Head of caudate nucleus (tissue), 42 donors: ENCODE results near the gene MSX1.
A peak's percentile ranks its signal among the peaks of the same experiment; 100 is the strongest.
"Not testable (repeated sequence)": the region's sequence is repeated elsewhere in the genome, so short reads cannot be mapped to it uniquely, and the experiment has no call there.

Source experiments
- DNase-seq, 42 donors: peaks; one replicate each; pipeline versions ENCODE4 v3.0.0 to v3.0.0-alpha.2; 2020 to 2021; ENCODE audit warnings: mixed read lengths in 7 of 42
- intact Hi-C: fragments of 100-400 bp; cut with DNase I; formaldehyde crosslinking; loops from one replicate; pipeline ENCODE4 v1.15.0; 2022

Gene MSX1

GRCh38 chr4:4859325-4859798, at the start of gene MSX1:
Gene MSX1 (plus strand): TSS chr4:4859665. CDS start chr4:4859900, 235 bp downstream.
- intact Hi-C loops, result no loop called here
- DNase-seq, result peak; percentile 53 to 93 (median 84)

- intact Hi-C loops, result no loop called here
- DNase-seq, result peak in 23 of 42 donors; percentile 9 to 75 (median 34)
These were observed 49.2 kb upstream of the MSX1 start for GRCh38 chr4:4810092-4810774.

GRCh38 chr4:4810778-4811177, 48.7 kb upstream of the MSX1 start:
- DNase-seq, result no peak
- intact Hi-C loops, result no loop called here

- no peak for DNase-seq
- intact Hi-C loops, result no loop called here
These were observed 47.2 kb upstream of the MSX1 start for GRCh38 chr4:4812145-4812794.

- no peak for DNase-seq
- intact Hi-C loops, result no loop called here
These were observed 40.9 kb upstream of the MSX1 start for GRCh38 chr4:4818415-4819212.

- peak in 3 of 42 donors; percentile 8 to 31 (median 17) for DNase-seq
- intact Hi-C loops, result no loop called here
These were observed 40.3 kb upstream of the MSX1 start for GRCh38 chr4:4819213-4819606.

GRCh38 chr4:4820261-4820660, 39.2 kb upstream of the MSX1 start:
- intact Hi-C loops, result no loop called here
- DNase-seq, result peak; percentile 64 to 90 (median 80)

GRCh38 chr4:4820739-4821138, 38.7 kb upstream of the MSX1 start:
- no peak for DNase-seq
- intact Hi-C loops, result no loop called here

- intact Hi-C loops, result no loop called here
- DNase-seq, result no peak
These were observed 37.9 kb upstream of the MSX1 start for GRCh38 chr4:4821577-4821976.

GRCh38 chr4:4822286-4822685, 37.2 kb upstream of the MSX1 start:
- DNase-seq, intact Hi-C loops: not testable (repeated sequence)

- no peak for DNase-seq
- intact Hi-C loops, result no loop called here
These were observed 35.8 kb upstream of the MSX1 start for GRCh38 chr4:4823621-4824162.

GRCh38 chr4:4824232-4824631, 35.2 kb upstream of the MSX1 start:
- intact Hi-C loops, result no loop called here

GRCh38 chr4:4825431-4825830, 34.0 kb upstream of the MSX1 start:
- intact Hi-C loops, result no loop called here
- no peak for DNase-seq

More at GRCh38 chr4:4824232-4824631, 35.2 kb upstream of the MSX1 start:
- no peak for DNase-seq

- intact Hi-C loops, result no loop called here
- DNase-seq, result no peak
These were observed 29.6 kb upstream of the MSX1 start for GRCh38 chr4:4829837-4830236.

GRCh38 chr4:4831266-4831665, 28.2 kb upstream of the MSX1 start:
- peak in 1 of 42 donors; percentile 4 for DNase-seq

GRCh38 chr4:4831825-4832224, 27.6 kb upstream of the MSX1 start:
- intact Hi-C loops, result no loop called here
- no peak for DNase-seq

More at GRCh38 chr4:4831266-4831665, 28.2 kb upstream of the MSX1 start:
- intact Hi-C loops, result no loop called here

GRCh38 chr4:4836044-4836443, 23.4 kb upstream of the MSX1 start:
- DNase-seq, result no peak
- intact Hi-C loops, result no loop called here

GRCh38 chr4:4837316-4837715, 22.1 kb upstream of the MSX1 start:
- intact Hi-C loops, result no loop called here
- peak in 17 of 42 donors; percentile 23 to 68 (median 53) for DNase-seq
